ENCODE results near the gene MIER1. TPM values are rescaled to one million over a fixed set of nuclear protein-coding genes. Genes with fewer than 3 reads are reported as not detected.

The MIER1 gene
- total RNA-seq, 4 donors from 2014 or later, result 17.6 to 34.0 (median 24.4) TPM

DNA sequence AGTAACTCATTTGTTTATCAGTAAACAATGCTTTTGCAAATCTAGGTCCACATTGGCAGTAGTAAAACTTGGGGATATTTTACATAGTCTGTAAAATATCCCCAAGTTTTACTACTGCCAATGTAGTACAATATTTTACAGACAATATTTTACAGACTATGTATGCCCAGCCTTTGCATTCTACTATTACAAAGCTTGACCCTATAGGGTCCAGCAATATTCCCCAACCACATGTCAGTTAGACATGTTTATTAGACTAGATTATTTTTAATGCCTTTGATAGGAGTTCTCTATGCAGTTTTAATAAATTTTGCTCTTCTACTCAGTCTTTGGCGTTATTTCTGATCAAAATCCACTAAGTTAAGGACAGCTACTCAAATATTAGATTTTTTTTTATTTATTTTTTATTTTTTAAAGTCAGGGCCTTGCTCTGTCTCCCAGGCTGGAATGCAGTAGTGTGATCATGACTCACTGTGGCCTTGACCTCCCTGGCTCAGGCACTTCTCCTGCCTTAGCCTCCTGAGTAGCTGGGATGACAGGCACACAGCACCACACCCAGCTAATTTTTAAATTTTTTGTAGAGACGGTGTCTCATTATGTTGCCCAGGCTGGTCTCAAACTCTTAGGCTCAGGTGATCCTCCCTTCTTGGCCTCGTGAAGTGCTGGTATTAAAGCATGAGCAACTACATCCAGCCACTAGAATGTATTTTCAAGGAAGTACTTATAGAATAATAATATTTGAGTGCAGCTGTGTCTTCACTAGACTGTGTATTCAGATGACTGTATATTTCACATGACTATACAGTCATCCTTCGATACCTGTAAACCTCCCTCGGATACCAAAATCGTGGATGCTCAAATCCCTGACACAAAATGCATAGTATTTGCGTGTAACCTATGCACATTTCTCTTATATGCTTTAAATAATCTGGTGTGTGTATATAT is 19.8 kb downstream of the MIER1 start:
- peaks cover 0 to 45% (median 8%) of the 10 kb centered on the region in 3 donors for H3K36me3 ChIP-seq
- no peak for DNase-seq
- H3K27me3 ChIP-seq, result no peaks in the 10 kb centered on the region
- intact Hi-C loops (cut with DNase I), result no loop called here
- peaks cover 0 to 49% (median 18%) of the 10 kb centered on the region in 3 donors for H3K4me1 ChIP-seq
- no peak overlapping the region for H3K4me3 ChIP-seq
- no peaks in the 10 kb centered on the region for H3K9me3 ChIP-seq
- peak overlapping the region in 3 of 4 donors; percentile 29 to 62 (median 38) for H3K27ac ChIP-seq
- TF ChIP-seq, protein P1, sequence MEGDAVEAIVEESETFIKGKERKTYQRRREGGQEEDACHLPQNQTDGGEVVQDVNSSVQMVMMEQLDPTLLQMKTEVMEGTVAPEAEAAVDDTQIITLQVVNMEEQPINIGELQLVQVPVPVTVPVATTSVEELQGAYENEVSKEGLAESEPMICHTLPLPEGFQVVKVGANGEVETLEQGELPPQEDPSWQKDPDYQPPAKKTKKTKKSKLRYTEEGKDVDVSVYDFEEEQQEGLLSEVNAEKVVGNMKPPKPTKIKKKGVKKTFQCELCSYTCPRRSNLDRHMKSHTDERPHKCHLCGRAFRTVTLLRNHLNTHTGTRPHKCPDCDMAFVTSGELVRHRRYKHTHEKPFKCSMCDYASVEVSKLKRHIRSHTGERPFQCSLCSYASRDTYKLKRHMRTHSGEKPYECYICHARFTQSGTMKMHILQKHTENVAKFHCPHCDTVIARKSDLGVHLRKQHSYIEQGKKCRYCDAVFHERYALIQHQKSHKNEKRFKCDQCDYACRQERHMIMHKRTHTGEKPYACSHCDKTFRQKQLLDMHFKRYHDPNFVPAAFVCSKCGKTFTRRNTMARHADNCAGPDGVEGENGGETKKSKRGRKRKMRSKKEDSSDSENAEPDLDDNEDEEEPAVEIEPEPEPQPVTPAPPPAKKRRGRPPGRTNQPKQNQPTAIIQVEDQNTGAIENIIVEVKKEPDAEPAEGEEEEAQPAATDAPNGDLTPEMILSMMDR (IDR thresholded peaks at IDR 0.05), result no peak
- no peak for TF ChIP-seq POLR2A (IDR thresholded peaks at IDR 0.05)
- 80 to 85% methylated on average over 7 of the region's 7 CpGs for WGBS, 2 donors

DNA sequence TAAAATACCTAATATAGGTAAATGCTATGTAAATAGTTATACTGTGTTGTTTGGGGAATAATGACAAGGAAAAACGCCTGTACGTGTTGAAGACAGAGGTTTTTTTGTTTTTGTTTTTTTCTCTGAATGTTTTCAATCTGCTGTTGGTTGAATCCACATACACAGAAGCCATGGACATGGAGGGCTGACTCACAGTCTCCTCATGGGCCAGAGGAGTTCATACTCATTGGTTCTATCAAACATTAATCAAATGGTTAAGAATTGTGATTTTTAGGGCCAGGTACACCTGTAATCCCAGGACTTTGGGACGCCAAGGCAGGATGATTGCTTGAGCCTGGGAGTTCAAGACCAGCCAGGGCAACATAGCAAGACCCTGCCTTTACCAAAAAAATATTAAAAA is 20.5 kb downstream of the MIER1 start:
- intact Hi-C loops (cut with DNase I), result no loop called here
- peaks cover 0 to 45% (median 18%) of the 10 kb centered on the region in 3 donors for H3K4me1 ChIP-seq
- DNase-seq, result no peak
- H3K9me3 ChIP-seq, result no peaks in the 10 kb centered on the region
- H3K27ac ChIP-seq, result peak overlapping the region in 1 of 4 donors; percentile 62
- TF ChIP-seq, protein P1 (IDR thresholded peaks at IDR 0.05), result no peak
- no peak for TF ChIP-seq POLR2A (IDR thresholded peaks at IDR 0.05)
- 98 to 100% methylated on average over 3 of the region's 3 CpGs for WGBS, 2 donors
- no peak overlapping the region for H3K4me3 ChIP-seq
- no peaks in the 10 kb centered on the region for H3K27me3 ChIP-seq
- peaks cover 0 to 52% (median 8%) of the 10 kb centered on the region in 3 donors for H3K36me3 ChIP-seq

DNA sequence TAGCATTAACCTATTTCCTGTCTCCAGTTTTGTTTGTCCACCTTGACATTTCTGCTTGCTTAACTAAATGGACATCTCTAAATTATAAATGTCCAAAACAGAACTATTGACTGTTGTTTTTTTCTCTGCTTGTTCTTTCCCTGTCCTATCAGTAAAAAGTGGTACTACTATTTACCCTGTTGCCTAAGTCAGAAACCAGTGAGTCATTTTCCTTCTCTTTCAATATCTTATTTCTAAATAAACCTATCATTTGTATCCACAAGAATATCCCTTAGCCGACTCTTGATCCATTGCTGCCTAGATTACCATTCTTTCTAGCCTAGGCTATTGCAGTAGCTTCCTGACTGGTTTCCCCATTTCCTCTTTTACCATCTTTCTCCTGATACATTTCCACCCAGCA is 22.5 kb downstream of the MIER1 start:
- TF ChIP-seq POLR2A (IDR thresholded peaks at IDR 0.05), result no peak
- Histone ChIP-seq H3K27ac (no peak overlapping the region), H3K4me1 (peaks cover 0 to 29% (median 18%) of the 10 kb centered on the region in 3 donors), H3K4me3 (no peak overlapping the region), H3K27me3 (no peaks in the 10 kb centered on the region), H3K36me3 (peaks cover 0 to 71% (median 8%) of the 10 kb centered on the region in 3 donors), H3K9me3 (no peaks in the 10 kb centered on the region)
- DNase-seq, result no peak
- 63 to 92% methylated on average over 1 of the region's 1 CpG for WGBS, 2 donors
- intact Hi-C loops (cut with DNase I), result no loop called here

GRCh38 chr1:66951513-66951912 is 26.7 kb downstream of the MIER1 start:
- Histone ChIP-seq H3K36me3 (peaks cover 3 to 98% (median 4%) of the 10 kb centered on the region in 3 donors), H3K27me3 (no peaks in the 10 kb centered on the region), H3K4me1 (peaks cover 0 to 6% (median 0%) of the 10 kb centered on the region in 3 donors), H3K27ac (no peak overlapping the region), H3K9me3 (no peaks in the 10 kb centered on the region), H3K4me3 (no peak overlapping the region)
- intact Hi-C loops (cut with DNase I), result no loop called here
- DNase-seq, result no peak
- no peak for TF ChIP-seq POLR2A (IDR thresholded peaks at IDR 0.05)
- TF ChIP-seq, protein P1 (IDR thresholded peaks at IDR 0.05), result no peak
- 87 to 92% methylated on average over 6 of the region's 6 CpGs for WGBS, 2 donors

- peaks cover 0 to 6% (median 0%) of the 10 kb centered on the region in 3 donors for H3K4me1 ChIP-seq
- no peaks in the 10 kb centered on the region for H3K9me3 ChIP-seq
- H3K36me3 ChIP-seq, result peaks cover 2 to 98% (median 3%) of the 10 kb centered on the region in 3 donors
- intact Hi-C loops (cut with DNase I), result no loop called here
- WGBS, 2 donors, result 75 to 84% methylated on average over 4 of the region's 4 CpGs
- no peak overlapping the region for H3K27ac ChIP-seq
- DNase-seq, result no peak
- H3K27me3 ChIP-seq, result no peaks in the 10 kb centered on the region
- no peak overlapping the region for H3K4me3 ChIP-seq
- TF ChIP-seq POLR2A (IDR thresholded peaks at IDR 0.05), result no peak
- TF ChIP-seq, protein P1 (IDR thresholded peaks at IDR 0.05), result no peak
These were observed 29.4 kb downstream of the MIER1 start for GRCh38 chr1:66954208-66954607.

Measured in esophagus squamous epithelium (tissue), 5 donors.